GM12873 (cell line): ENCODE measurements around the gene PPM1F.

ENCODE experiments used
- TF ChIP-seq, protein P1 (sequence below): IDR thresholded peaks from 2 replicates; pipeline ENCODE4 v1.5.1; 2012; ENCODE audit warnings: low read depth, mild to moderate bottlenecking, moderate library complexity, low read length, control low read depth; ENCODE audit not compliant: insufficient read depth; ENCODE audit errors: missing control alignments

PPM1F gene

DNA sequence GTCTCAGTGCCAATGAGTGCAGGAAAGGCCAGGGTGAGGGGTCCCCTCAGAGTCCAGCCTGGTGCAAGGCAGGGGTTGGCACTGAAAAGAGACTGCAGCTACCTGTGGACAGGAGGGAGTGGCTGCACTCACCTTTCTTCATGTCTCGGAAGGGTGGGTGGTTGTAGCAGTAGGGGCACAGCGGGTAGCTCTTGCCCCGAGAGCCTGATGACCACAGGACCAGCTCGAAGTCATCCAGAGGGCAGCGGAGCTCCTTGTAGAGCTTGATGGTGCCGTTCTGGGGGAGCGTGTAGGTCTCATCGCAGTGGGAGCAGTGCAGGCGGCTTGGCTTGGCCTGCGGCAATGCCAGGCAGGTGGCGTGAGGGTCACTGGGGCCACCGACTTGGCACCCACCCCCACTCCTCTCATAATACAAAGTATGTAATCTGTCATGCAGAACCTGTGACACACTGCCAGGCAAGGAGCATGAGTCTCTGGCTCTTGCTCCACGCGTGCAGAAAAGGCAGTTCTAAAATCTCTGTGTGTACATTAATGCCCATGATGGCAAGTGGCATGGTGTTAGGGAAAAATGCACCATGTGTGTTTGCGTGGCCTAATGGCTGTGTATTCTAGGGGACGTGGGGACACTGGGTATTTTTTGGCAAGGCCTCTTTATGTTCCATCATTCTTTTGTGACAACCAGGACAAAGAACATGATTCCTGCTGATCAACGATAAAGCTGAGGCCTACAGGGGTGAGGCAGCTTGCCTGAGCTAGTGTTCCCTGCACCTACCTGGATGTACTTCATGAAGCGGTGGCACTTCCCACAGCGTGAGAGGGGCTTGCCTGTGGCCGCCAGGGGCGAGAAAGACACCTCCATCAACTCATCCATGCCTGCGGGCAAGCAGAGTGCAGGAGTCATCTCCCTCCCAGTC, 6.0 kb upstream of the PPM1F start:
- TF ChIP-seq, protein P1, sequence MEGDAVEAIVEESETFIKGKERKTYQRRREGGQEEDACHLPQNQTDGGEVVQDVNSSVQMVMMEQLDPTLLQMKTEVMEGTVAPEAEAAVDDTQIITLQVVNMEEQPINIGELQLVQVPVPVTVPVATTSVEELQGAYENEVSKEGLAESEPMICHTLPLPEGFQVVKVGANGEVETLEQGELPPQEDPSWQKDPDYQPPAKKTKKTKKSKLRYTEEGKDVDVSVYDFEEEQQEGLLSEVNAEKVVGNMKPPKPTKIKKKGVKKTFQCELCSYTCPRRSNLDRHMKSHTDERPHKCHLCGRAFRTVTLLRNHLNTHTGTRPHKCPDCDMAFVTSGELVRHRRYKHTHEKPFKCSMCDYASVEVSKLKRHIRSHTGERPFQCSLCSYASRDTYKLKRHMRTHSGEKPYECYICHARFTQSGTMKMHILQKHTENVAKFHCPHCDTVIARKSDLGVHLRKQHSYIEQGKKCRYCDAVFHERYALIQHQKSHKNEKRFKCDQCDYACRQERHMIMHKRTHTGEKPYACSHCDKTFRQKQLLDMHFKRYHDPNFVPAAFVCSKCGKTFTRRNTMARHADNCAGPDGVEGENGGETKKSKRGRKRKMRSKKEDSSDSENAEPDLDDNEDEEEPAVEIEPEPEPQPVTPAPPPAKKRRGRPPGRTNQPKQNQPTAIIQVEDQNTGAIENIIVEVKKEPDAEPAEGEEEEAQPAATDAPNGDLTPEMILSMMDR: no peak

DNA sequence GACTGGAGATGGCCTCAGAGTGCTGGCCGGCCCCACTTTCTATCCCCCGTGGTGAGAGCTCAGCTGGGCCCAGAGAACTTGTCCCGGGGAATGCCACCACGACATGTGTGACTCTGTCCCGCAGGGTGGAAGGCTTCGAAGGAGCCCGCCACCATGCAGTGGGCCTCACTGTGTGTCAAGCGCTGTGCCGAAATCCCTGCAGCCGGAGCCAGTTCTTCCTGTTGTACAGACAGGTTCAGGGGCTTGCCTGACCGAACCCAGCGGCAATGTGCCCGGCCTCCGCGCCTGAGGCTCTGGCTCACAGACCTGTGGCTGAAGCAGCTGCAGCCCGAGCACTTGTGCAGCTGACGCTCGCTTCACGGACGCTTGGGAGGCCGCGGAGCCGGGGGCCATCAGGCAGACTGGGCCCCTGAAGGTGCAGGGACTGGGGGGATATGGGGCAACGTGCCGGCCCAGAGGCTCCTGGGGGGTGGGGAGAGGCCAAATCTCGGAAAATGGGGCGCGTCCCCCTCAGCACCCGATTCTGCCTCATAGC, 650 bp downstream of the PPM1F start:
- TF ChIP-seq, protein P1: no peak

DNA sequence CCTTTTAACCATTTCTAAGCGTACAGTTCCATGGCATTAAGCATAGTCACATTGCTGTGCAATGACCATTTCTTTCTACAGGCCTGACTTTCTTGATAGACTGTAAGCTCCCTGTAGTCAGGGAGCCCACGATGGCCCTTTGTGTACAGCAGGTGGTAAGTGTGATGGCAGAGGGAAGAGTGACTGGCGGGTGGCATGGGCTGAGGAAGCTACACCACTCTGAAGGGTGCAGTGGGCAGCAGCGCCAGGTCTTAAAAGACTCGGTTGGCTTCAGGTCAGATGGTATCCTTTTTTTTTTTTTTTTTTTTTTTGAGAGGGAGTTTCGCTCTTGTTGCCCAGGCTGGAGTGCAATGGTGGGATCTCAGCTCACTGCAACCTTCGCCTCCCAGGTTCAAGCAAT, 1.6 kb downstream of the PPM1F start:
- TF ChIP-seq, protein P1: no peak

DNA sequence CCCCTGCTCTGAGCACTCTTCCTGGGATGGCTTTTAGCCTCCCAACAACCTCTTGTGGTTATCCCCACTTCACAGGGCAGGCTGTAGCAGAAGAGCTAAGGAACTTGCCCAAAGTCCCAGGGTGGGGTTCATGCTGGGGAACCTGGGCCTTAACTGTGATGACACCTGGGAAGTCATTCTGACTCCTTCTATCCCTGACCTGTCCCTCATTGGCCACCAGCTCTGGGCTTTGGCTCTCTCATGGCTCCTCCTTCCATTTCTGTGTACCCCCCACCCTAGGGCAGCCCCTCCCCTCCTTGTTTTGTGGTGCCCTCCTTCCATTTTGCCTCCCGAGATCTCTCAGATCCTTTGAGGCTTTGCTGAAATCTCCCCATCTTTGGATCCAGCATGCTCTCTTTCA, 2.7 kb downstream of the PPM1F start:
- TF ChIP-seq, protein P1: no peak

DNA sequence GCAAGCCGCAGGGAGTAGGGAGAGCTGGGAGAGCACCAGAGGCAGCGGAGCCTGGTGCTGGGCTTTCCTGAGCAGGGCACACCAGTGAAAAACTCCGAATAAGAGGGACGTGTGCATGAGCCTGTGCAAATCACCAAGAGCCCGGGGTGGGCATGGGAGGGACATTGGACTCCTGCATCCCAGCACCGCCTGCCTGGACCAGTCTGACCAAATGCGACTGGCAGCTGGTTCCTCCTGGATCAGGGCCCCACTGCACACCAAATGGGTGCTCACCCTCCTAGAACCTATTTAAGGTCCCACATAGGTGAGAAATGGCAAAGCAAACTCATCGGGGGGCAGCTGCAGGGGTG, 3.1 kb downstream of the PPM1F start:
- TF ChIP-seq, protein P1: no peak

DNA sequence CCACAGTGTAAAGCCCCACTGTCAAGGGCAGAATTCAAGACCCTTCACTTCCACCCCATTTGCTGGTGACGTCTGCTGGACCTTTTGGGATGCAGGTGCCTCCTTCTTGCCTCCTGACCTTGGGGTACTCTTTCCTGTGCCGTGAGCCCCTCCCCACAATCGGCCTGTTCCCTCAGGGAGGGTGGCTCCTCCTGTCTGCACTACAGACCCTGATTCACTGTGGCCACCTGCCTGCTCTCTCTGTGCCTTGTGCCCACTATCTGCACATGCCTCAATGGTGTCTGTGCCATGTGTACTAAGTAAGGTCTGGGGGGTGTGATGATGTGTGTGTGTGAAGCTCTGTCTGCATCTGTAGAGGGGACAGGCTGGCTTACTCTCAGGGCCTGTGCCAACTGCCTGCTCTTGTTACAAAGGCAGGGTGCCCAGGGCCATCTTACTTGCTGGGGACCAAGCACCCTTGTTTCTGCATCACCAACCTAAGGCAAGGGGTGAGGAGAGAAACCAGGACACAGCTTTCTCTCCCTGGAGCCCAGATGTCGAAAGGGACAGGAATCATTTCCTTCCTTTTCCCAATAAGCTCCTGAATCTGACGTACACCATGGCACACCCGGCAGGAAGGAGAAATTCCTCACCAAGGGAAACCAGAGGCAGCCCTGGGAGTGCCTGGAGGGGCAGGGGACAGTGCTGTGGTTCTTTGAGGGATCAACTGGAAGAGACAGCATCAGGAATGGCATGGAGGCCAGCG, 3.7 kb downstream of the PPM1F start:
- TF ChIP-seq, protein P1: no peak

DNA sequence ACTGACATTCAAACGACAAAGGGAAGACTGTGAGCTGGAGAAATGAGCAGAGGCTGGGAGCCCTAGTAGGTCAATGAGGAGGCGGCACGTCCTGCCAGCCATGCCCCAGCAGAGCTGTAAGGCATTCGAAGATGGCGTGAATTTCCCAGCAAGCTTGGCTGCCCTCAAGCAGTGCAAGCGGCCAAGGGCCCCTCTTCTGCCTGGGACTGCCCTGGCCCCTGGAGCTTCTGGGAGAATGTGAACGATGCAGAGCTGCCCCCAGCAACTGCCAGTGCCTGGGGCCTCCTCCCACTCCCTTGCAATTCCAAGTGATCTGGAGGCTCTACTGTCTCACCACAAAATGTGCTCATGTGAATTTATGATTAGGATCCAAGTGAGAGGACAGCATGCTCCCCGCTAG, 4.3 kb downstream of the PPM1F start:
- TF ChIP-seq, protein P1: no peak
